Renal cortical epithelial cell (primary cell): ENCODE measurements around the gene DOCK4. TPM values are rescaled to one million over a fixed set of nuclear protein-coding genes. Genes with fewer than 3 reads are reported as not detected.

Experiments
- DNase-seq: peaks from one replicate; pipeline ENCODE4 v3.0.0-alpha.2; 2011; ENCODE audit warnings: low read depth
- total RNA-seq: library from RNA; depleted of rRNA; stranded (reverse); fragments of >200 nt; gene quantifications from 2 replicates; pipeline ENCODE4 v1.2.3, GENCODE V29; 2014

Gene DOCK4
- total RNA-seq, 1 donor from 2014 or later, result 50.4 TPM

- DNase-seq, result no peak
Measured at GRCh38 chr7:111762799-111763198, 443.4 kb downstream of the DOCK4 start.

GRCh38 chr7:111762211-111762610, 444.0 kb downstream of the DOCK4 start:
- DNase-seq, result no peak

GRCh38 chr7:111760043-111760442, 446.2 kb downstream of the DOCK4 start:
- DNase-seq, result no peak

GRCh38 chr7:111758332-111758731, 447.9 kb downstream of the DOCK4 start:
- DNase-seq, result no peak

- DNase-seq, result no peak
Measured at GRCh38 chr7:111756687-111757178, 449.5 kb downstream of the DOCK4 start.

- DNase-seq, result no peak
Measured at GRCh38 chr7:111755383-111755782, 450.8 kb downstream of the DOCK4 start.

GRCh38 chr7:111753968-111754367, 452.2 kb downstream of the DOCK4 start:
- peak; percentile 82 for DNase-seq

- DNase-seq, result no peak
Measured at GRCh38 chr7:111752022-111752582, 454.1 kb downstream of the DOCK4 start.

- no peak for DNase-seq
Measured at GRCh38 chr7:111750878-111751277, 455.3 kb downstream of the DOCK4 start.

GRCh38 chr7:111750228-111750627, 456.0 kb downstream of the DOCK4 start:
- DNase-seq, result peak; percentile 31

- no peak for DNase-seq
Measured at GRCh38 chr7:111749625-111750024, 456.6 kb downstream of the DOCK4 start.

- DNase-seq, result no peak
Measured at GRCh38 chr7:111747718-111748117, 458.5 kb downstream of the DOCK4 start.

- no peak for DNase-seq
Measured at GRCh38 chr7:111746950-111747349, 459.2 kb downstream of the DOCK4 start.

- peak; percentile 71 for DNase-seq
Measured at GRCh38 chr7:111744501-111745155, 461.6 kb downstream of the DOCK4 start.

- no peak for DNase-seq
Measured at GRCh38 chr7:111743244-111743847, 462.9 kb downstream of the DOCK4 start.

- DNase-seq, result peak; percentile 76
Measured at GRCh38 chr7:111741811-111742240, 464.4 kb downstream of the DOCK4 start.

GRCh38 chr7:111740942-111741341, 465.3 kb downstream of the DOCK4 start:
- DNase-seq, result no peak

- no peak for DNase-seq
Measured at GRCh38 chr7:111736552-111736874, 469.7 kb downstream of the DOCK4 start.

GRCh38 chr7:111735661-111736551, 470.3 kb downstream of the DOCK4 start:
- peak; percentile 71 for DNase-seq

GRCh38 chr7:111734954-111735660, 471.1 kb downstream of the DOCK4 start:
- no peak for DNase-seq

- no peak for DNase-seq
Measured at GRCh38 chr7:111732923-111733322, 473.3 kb downstream of the DOCK4 start.
